Transverse colon (tissue), 1 donor: ENCODE results near the gene ZMIZ1.

Experiments
- EP300 ChIP-seq: sonication (generic); formaldehyde crosslinking; IDR thresholded peaks from one replicate; pipeline ENCODE4 v1.6.1; 2017; ENCODE audit warnings: antibody characterized with exemption, low read depth
- POLR2A ChIP-seq: fragments of 450-650 bp; IDR thresholded peaks from one replicate; pipeline ENCODE4 v1.6.1; 2016; ENCODE audit warnings: antibody characterized with exemption, mild to moderate bottlenecking, moderate library complexity

- TF ChIP-seq POLR2A (no peak), EP300 (no peak)
These were observed 161.6 kb downstream of the ZMIZ1 start for GRCh38 chr10:79230328-79230830.
